Neural progenitor cell (in vitro differentiated cells): ENCODE data around the gene KDM2B. TPM values are rescaled to one million over a fixed set of nuclear protein-coding genes. Genes with fewer than 3 reads are reported as not detected.

ENCODE experiments used
- DNase-seq: peaks from one replicate; pipeline ENCODE4 v3.0.0-alpha.2; 2016; ENCODE audit warnings: low spot score
- H2AFZ ChIP-seq: fragments of 200-600 bp; sonication (generic); replicated peaks from 2 replicates; pipeline ENCODE4 v1.6.1; 2016; ENCODE audit warnings: antibody characterized with exemption
- H3F3A ChIP-seq: fragments of 200-600 bp; sonication (generic); 2 replicates; pipeline ENCODE4 v1.6.1; 2016; ENCODE audit warnings: antibody characterized with exemption, low read depth
- H3K27ac ChIP-seq: fragments of 200-600 bp; sonication (generic); 2 replicates; pipeline ENCODE4 v1.5.1; 2016; ENCODE audit warnings: mild to moderate bottlenecking
- H3K27me3 ChIP-seq: fragments of 200-600 bp; sonication (generic); 2 replicates; pipeline ENCODE4 v1.6.1; 2016; ENCODE audit warnings: mild to moderate bottlenecking, moderate library complexity
- H3K36me3 ChIP-seq: fragments of 200-600 bp; sonication (generic); 2 replicates; pipeline ENCODE4 v1.5.1; 2016
- H3K4me1 ChIP-seq: fragments of 200-600 bp; sonication (generic); 2 replicates; pipeline ENCODE4 v1.6.1; 2016; ENCODE audit warnings: mixed run types
- H3K4me2 ChIP-seq: fragments of 200-600 bp; sonication (generic); 2 replicates; pipeline ENCODE4 v1.6.1; 2016
- H3K4me3 ChIP-seq: fragments of 200-600 bp; sonication (generic); 2 replicates; pipeline ENCODE4 v1.5.1; 2016
- H3K79me2 ChIP-seq: fragments of 200-600 bp; sonication (generic); 2 replicates; pipeline ENCODE4 v1.6.1; 2016; ENCODE audit warnings: low read depth
- H3K9ac ChIP-seq: fragments of 200-600 bp; sonication (generic); 2 replicates; pipeline ENCODE4 v1.6.1; 2016
- H3K9me3 ChIP-seq: fragments of 200-600 bp; sonication (generic); 2 replicates; pipeline ENCODE4 v1.5.1; 2016; ENCODE audit warnings: low read depth
- H4K20me1 ChIP-seq: fragments of 200-600 bp; sonication (generic); 2 replicates; pipeline ENCODE4 v1.6.1; 2016; ENCODE audit warnings: low read depth
- H3K27ac Mint-ChIP-seq: 3 replicates; pipeline ENCODE4 v1.8.0; 2021; ENCODE audit warnings: mixed read lengths
- H3K27me3 Mint-ChIP-seq: 2 replicates; pipeline ENCODE4 v1.8.0; 2022; ENCODE audit warnings: low read depth, mild to moderate bottlenecking, inconsistent platforms, moderate library complexity, mixed read lengths; ENCODE audit not compliant: insufficient read depth
- H3K36me3 Mint-ChIP-seq: 3 replicates; pipeline ENCODE4 v1.8.0; 2021; ENCODE audit warnings: mixed read lengths
- H3K4me1 Mint-ChIP-seq: 3 replicates; pipeline ENCODE4 v1.8.0; 2021; ENCODE audit warnings: mixed read lengths
- H3K4me3 Mint-ChIP-seq: 3 replicates; pipeline ENCODE4 v1.8.0; 2021; ENCODE audit warnings: mild to moderate bottlenecking, moderate library complexity, mixed read lengths
- H3K9me3 Mint-ChIP-seq: 3 replicates; pipeline ENCODE4 v1.8.0; 2020; ENCODE audit warnings: mixed read lengths
- EZH2 ChIP-seq: fragments of 200-600 bp; sonication (generic); IDR thresholded peaks from 2 replicates; pipeline ENCODE4 v1.6.1; 2017; ENCODE audit warnings: antibody characterized with exemption, mild to moderate bottlenecking, moderate library complexity
- EZH2phosphoT487 ChIP-seq: fragments of 200-600 bp; sonication (generic); IDR thresholded peaks from 2 replicates; pipeline ENCODE4 v1.6.1; 2017; ENCODE audit warnings: antibody characterized with exemption
- total RNA-seq: library from RNA; depleted of rRNA; stranded (reverse); fragments of >200 nt; gene quantifications from 2 replicates; pipeline ENCODE4 v1.2.3, GENCODE V29; 2015; ENCODE audit warnings: low replicate concordance
- TF ChIP-seq, protein P1 (sequence below): fragments of 200-600 bp; sonication (generic); IDR thresholded peaks from 2 replicates; pipeline ENCODE4 v1.5.1; 2017; ENCODE audit warnings: antibody characterized with exemption, mild to moderate bottlenecking

The KDM2B gene
- total RNA-seq, 1 donor from 2014 or later: 85.3 TPM

DNA sequence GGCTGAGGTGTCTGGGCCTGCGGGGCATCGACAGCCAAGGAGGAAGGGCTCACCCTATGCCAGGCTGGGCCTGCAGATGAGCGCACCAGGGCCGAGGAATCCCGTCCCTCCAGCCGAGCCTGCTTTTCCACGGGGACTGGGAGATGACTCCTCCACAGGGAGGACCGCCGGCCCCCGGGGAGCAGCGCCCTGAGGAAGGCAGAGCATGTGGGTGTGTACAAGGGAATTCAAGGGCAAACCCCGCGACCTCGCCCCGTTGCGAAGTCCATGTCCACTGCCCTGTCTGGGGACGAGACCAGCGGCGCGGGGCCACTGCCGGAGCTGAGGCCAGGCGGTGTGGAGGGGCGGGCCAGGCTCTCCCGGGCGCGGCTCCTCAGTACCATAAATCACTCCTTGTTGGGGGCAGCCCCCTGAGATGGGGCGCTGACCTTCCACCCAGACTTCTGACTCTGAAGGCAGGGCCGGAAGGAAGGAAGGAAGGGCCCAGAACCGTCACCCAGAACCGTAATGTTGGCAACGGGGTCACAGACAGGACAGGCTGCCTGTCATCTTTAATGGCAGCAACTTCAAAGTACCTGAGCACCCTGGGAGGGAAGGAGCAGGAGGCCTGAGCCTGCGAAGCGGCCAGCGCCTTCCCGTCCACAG lies 128.4 kb downstream of the KDM2B start:
- Histone ChIP-seq H3K9ac (no peak overlapping the region), H3K4me3 (no peak overlapping the region), H3K79me2 (peaks cover 53% of the 10 kb centered on the region), H3K9me3 (no peaks in the 10 kb centered on the region), H3K4me2 (no peak overlapping the region), H3F3A (no peaks in the 10 kb centered on the region), H3K4me1 (no peaks in the 10 kb centered on the region), H3K27me3 (no peaks in the 10 kb centered on the region), H2AFZ (no peak overlapping the region), H3K27ac (no peak overlapping the region), H3K36me3 (no peaks in the 10 kb centered on the region), H4K20me1 (peaks cover 60% of the 10 kb centered on the region)
- H3K36me3 Mint-ChIP-seq: peaks cover 21% of the 10 kb centered on the region
- peaks cover 9% of the 10 kb centered on the region for H3K27me3 Mint-ChIP-seq
- TF ChIP-seq EZH2phosphoT487 (no peak), EZH2 (no peak)
- TF ChIP-seq, protein P1, sequence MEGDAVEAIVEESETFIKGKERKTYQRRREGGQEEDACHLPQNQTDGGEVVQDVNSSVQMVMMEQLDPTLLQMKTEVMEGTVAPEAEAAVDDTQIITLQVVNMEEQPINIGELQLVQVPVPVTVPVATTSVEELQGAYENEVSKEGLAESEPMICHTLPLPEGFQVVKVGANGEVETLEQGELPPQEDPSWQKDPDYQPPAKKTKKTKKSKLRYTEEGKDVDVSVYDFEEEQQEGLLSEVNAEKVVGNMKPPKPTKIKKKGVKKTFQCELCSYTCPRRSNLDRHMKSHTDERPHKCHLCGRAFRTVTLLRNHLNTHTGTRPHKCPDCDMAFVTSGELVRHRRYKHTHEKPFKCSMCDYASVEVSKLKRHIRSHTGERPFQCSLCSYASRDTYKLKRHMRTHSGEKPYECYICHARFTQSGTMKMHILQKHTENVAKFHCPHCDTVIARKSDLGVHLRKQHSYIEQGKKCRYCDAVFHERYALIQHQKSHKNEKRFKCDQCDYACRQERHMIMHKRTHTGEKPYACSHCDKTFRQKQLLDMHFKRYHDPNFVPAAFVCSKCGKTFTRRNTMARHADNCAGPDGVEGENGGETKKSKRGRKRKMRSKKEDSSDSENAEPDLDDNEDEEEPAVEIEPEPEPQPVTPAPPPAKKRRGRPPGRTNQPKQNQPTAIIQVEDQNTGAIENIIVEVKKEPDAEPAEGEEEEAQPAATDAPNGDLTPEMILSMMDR: no peak
- H3K9me3 Mint-ChIP-seq: no peaks in the 10 kb centered on the region
- no peak overlapping the region for H3K27ac Mint-ChIP-seq
- DNase-seq: no peak
- H3K4me3 Mint-ChIP-seq: no peak overlapping the region
- peaks cover 15% of the 10 kb centered on the region for H3K4me1 Mint-ChIP-seq

DNA sequence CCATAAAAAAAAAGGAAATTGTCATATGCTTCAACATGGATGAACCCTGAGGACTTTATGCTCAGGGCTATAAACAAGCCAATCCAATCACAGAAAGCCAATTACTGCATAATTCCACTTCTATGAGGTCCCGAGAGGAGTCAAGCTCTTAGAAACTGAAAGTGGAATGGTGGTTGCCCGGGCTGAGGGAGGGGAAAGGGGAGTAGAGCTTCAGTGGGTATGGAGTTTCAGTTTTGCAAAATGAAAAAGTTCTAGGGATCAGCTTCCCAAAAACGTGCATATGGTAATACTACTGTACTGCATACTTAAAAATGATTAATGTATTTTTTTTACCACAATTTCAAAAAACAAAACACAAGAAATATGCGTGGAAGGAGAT lies 128.9 kb downstream of the KDM2B start:
- Histone ChIP-seq H3F3A (no peaks in the 10 kb centered on the region), H3K4me3 (no peak overlapping the region), H3K79me2 (peaks cover 49% of the 10 kb centered on the region), H3K9ac (no peak overlapping the region), H3K9me3 (no peaks in the 10 kb centered on the region), H3K27ac (no peak overlapping the region), H3K36me3 (no peaks in the 10 kb centered on the region), H3K27me3 (no peaks in the 10 kb centered on the region), H3K4me1 (no peaks in the 10 kb centered on the region), H2AFZ (no peak overlapping the region), H3K4me2 (no peak overlapping the region), H4K20me1 (peaks cover 60% of the 10 kb centered on the region)
- Mint-ChIP-seq H3K27ac (no peak overlapping the region), H3K9me3 (no peaks in the 10 kb centered on the region), H3K4me1 (peaks cover 15% of the 10 kb centered on the region), H3K36me3 (peaks cover 19% of the 10 kb centered on the region), H3K4me3 (no peak overlapping the region), H3K27me3 (peaks cover 8% of the 10 kb centered on the region)
- TF ChIP-seq EZH2phosphoT487 (no peak), EZH2 (no peak)
- TF ChIP-seq, protein P1: no peak
- DNase-seq: no peak

DNA sequence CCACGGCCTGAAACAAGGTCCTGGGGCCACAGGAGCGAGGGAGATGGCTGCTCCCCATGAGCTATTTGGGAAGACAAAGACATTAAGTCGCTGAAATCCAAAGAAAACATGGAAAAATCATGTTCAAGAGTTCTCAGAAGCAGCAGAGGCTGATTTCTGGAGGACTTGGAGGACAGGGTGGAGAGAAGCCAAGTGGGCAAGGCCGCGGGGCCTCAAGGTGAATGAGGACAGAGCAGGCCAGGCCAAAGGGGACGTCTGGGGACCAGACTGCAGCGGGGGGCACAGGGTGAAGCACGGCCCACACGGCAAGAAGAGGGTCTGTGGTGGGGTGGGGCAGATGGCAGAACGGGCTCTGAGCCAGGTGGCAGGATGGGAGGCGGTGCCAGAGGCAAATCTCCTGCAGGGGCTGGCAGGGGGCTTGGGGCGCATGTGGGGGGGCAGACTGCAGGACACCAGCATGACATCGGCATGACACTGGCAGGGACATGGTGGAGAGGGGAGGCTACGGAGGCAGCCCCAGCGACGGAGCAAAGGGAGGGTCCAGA lies 132.0 kb downstream of the KDM2B start:
- H3K27ac Mint-ChIP-seq: peak overlapping the region; percentile 22

More for the DNA sequence above, 132.0 kb downstream of the KDM2B start:
- H3K4me3 Mint-ChIP-seq: no peak overlapping the region
- DNase-seq: no peak
- peaks cover 3% of the 10 kb centered on the region for H3K4me1 Mint-ChIP-seq
- TF ChIP-seq, protein P1: no peak
- no peak for TF ChIP-seq EZH2
- no peak for TF ChIP-seq EZH2phosphoT487
- H3F3A ChIP-seq: peaks cover 9% of the 10 kb centered on the region
- no peaks in the 10 kb centered on the region for H3K4me1 ChIP-seq
- no peak overlapping the region for H3K4me2 ChIP-seq
- peaks cover 5% of the 10 kb centered on the region for H3K27me3 Mint-ChIP-seq
- no peak overlapping the region for H2AFZ ChIP-seq
- H3K9me3 Mint-ChIP-seq: no peaks in the 10 kb centered on the region
- no peaks in the 10 kb centered on the region for H3K27me3 ChIP-seq
- peaks cover 27% of the 10 kb centered on the region for H3K79me2 ChIP-seq
- peaks cover 48% of the 10 kb centered on the region for H4K20me1 ChIP-seq
- H3K9me3 ChIP-seq: no peaks in the 10 kb centered on the region
- H3K4me3 ChIP-seq: no peak overlapping the region
- peaks cover 24% of the 10 kb centered on the region for H3K36me3 Mint-ChIP-seq
- H3K36me3 ChIP-seq: no peaks in the 10 kb centered on the region
- no peak overlapping the region for H3K9ac ChIP-seq
- H3K27ac ChIP-seq: no peak overlapping the region
